Measurements from ENCODE around the gene BCORL1. TPM values are rescaled to one million over a fixed set of nuclear protein-coding genes. Genes with fewer than 3 reads are reported as not detected.

BCORL1 gene
- total and polyA plus RNA-seq, 2 donors (not counting 1 experiment from before 2014, with no cell fraction given), result 1.9 to 14.3 TPM

DNA sequence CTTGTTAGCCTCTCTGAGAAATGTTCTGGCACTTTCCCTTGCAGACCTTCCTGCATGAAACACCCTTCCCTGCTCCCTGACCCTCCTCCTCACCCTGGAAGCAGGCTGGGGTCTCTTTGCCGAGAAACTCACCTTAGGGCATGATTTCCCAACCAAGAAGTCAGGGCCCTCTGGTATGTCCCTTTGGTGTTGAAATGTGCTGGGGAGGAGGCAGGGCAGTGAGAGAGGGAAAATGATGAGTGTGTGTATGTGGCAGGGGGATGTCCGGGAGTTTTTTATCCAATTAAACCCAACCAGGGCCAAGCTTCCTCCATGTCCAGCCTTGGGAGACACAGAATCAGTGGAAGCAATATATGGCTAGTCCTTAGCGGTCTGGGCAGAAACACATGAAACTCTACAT, 122.8 kb downstream of the BCORL1 start:
- Histone ChIP-seq H3K27ac (ENCODE audit: low read length in 2 of 2) (peak overlapping the region in 1 of 2 donors; percentile 30), H3K79me2 (ENCODE audit: control insufficient read depth, insufficient read depth, low read length) (peaks cover 99% of the 10 kb centered on the region), H3K4me3 (ENCODE audit: control extremely low read depth in 1 of 5, extremely low read depth in 1 of 5, insufficient read depth in 1 of 5, low read depth in 2 of 5, low read length in 4 of 5) (no peak overlapping the region), H3K27me3 (replicated peaks in 1 of 4; ENCODE audit: control extremely low read depth in 1 of 4, control insufficient read depth in 3 of 4, insufficient read depth in 4 of 4, low read length in 3 of 4) (no peaks in the 10 kb centered on the region), H2AFZ (ENCODE audit: insufficient read depth, low read depth, low read length, poor library complexity, severe bottlenecking) (no peak overlapping the region), H3K9ac (ENCODE audit: low read length) (no peak overlapping the region), H3K36me3 (replicated peaks in 1 of 2; ENCODE audit: control extremely low read depth in 1 of 2, control insufficient read depth in 1 of 2, extremely low read depth in 1 of 2, insufficient read depth in 2 of 2, low read length in 1 of 2) (no peaks in the 10 kb centered on the region), H4K20me1 (ENCODE audit: control insufficient read depth, insufficient read depth, low read length, poor library complexity, severe bottlenecking) (peaks cover 44% of the 10 kb centered on the region), H3K4me1 (ENCODE audit: control insufficient read depth in 2 of 2, insufficient read depth in 2 of 2, low read length in 2 of 2) (peaks cover 22 to 37% of the 10 kb centered on the region in 2 donors), H3K4me2 (replicated peaks; ENCODE audit: low read depth, low read length, poor library complexity, severe bottlenecking) (no peak overlapping the region), H3K9me3 (ENCODE audit: control extremely low read depth in 1 of 3, control insufficient read depth in 2 of 3, insufficient read depth in 1 of 3, low read length in 2 of 3) (no peaks in the 10 kb centered on the region)
- intact Hi-C loops (cut with micrococcal nuclease), result no loop called here
- Mint-ChIP-seq H3K9me3 (ENCODE audit: insufficient read depth) (no peaks in the 10 kb centered on the region), H3K27ac (peak overlapping the region; percentile 38), H3K27me3 (no peaks in the 10 kb centered on the region), H3K4me1 (peaks cover 61% of the 10 kb centered on the region), H3K4me3 (peak overlapping the region; percentile 13)
- ChIA-PET POLR2A (no interaction called here), CTCF (interaction anchor here (0.6 to 1.8 kb wide), 2 partner anchors 9 to 108 kb away, joined by 4 to 5 read pairs; no protein-coding TSS in a partner anchor)
- WGBS (ENCODE audit: insufficient coverage), result no CpG with 5 or more reads among the region's 3 CpGs
- no peak for TF ChIP-seq EZH2 (IDR thresholded peaks at IDR 0.05; ENCODE audit: borderline replicate concordance, insufficient read depth, low read depth, low read length, poor library complexity, severe bottlenecking)
- TF ChIP-seq, protein P1, sequence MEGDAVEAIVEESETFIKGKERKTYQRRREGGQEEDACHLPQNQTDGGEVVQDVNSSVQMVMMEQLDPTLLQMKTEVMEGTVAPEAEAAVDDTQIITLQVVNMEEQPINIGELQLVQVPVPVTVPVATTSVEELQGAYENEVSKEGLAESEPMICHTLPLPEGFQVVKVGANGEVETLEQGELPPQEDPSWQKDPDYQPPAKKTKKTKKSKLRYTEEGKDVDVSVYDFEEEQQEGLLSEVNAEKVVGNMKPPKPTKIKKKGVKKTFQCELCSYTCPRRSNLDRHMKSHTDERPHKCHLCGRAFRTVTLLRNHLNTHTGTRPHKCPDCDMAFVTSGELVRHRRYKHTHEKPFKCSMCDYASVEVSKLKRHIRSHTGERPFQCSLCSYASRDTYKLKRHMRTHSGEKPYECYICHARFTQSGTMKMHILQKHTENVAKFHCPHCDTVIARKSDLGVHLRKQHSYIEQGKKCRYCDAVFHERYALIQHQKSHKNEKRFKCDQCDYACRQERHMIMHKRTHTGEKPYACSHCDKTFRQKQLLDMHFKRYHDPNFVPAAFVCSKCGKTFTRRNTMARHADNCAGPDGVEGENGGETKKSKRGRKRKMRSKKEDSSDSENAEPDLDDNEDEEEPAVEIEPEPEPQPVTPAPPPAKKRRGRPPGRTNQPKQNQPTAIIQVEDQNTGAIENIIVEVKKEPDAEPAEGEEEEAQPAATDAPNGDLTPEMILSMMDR (IDR thresholded peaks at IDR 0.05), result no peak
- ATAC-seq (ENCODE audit: low read depth) (no peak), DNase-seq (no peak)

DNA sequence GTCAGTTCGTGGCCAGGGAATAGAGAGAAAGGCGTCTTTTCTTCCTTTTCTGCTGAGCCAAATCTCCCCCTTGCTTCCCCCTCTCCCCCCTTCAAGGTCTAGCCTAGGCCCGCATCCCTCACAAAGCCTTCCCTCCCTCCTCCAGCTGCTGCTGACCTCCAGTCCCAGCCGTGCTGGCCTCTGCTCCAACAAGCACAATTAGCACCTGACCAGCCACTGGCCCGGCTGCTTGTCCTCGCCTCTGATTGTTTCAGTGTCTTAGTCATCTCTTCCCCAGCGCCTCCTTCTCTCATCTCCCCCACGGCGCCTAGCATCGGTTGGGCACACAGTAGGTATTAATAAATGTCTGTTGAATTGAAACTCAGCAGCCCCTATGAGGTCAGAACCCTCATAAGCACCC, 123.6 kb downstream of the BCORL1 start:
- peak overlapping the region in 1 of 2 donors; percentile 30 for H3K27ac ChIP-seq (ENCODE audit: low read length in 2 of 2)
- H3K4me2 ChIP-seq (replicated peaks; ENCODE audit: low read depth, low read length, poor library complexity, severe bottlenecking), result no peak overlapping the region
- H3K4me3 Mint-ChIP-seq, result no peak overlapping the region
- no peaks in the 10 kb centered on the region for H3K9me3 Mint-ChIP-seq (ENCODE audit: insufficient read depth)
- intact Hi-C loops (cut with micrococcal nuclease), result no loop called here
- H3K27ac Mint-ChIP-seq, result peak overlapping the region; percentile 65
- H3K36me3 ChIP-seq (replicated peaks in 1 of 2; ENCODE audit: control extremely low read depth in 1 of 2, control insufficient read depth in 1 of 2, extremely low read depth in 1 of 2, insufficient read depth in 2 of 2, low read length in 1 of 2), result no peaks in the 10 kb centered on the region
- H3K9ac ChIP-seq (ENCODE audit: low read length), result no peak overlapping the region
- peaks cover 53% of the 10 kb centered on the region for H3K4me1 Mint-ChIP-seq
- peaks cover 22 to 34% of the 10 kb centered on the region in 2 donors for H3K4me1 ChIP-seq (ENCODE audit: control insufficient read depth in 2 of 2, insufficient read depth in 2 of 2, low read length in 2 of 2)
- 100% methylated on average over 1 of the region's 10 CpGs for WGBS (ENCODE audit: insufficient coverage)
- H2AFZ ChIP-seq (ENCODE audit: insufficient read depth, low read depth, low read length, poor library complexity, severe bottlenecking), result no peak overlapping the region
- no peak for DNase-seq
- no peak overlapping the region for H3K4me3 ChIP-seq (ENCODE audit: control extremely low read depth in 1 of 5, extremely low read depth in 1 of 5, insufficient read depth in 1 of 5, low read depth in 2 of 5, low read length in 4 of 5)
- TF ChIP-seq, protein P1 (IDR thresholded peaks at IDR 0.05), result no peak
- TF ChIP-seq EZH2 (IDR thresholded peaks at IDR 0.05; ENCODE audit: borderline replicate concordance, insufficient read depth, low read depth, low read length, poor library complexity, severe bottlenecking), result no peak
- CTCF ChIA-PET, result interaction anchor here (0.9 to 1.8 kb wide), 3 partner anchors 10 to 21 kb away, joined by 3 to 5 read pairs (median 3); no protein-coding TSS in a partner anchor
- no peak for ATAC-seq (ENCODE audit: low read depth)
- H4K20me1 ChIP-seq (ENCODE audit: control insufficient read depth, insufficient read depth, low read length, poor library complexity, severe bottlenecking), result peaks cover 36% of the 10 kb centered on the region
- peaks cover 90% of the 10 kb centered on the region for H3K79me2 ChIP-seq (ENCODE audit: control insufficient read depth, insufficient read depth, low read length)
- H3K27me3 ChIP-seq (replicated peaks in 1 of 4; ENCODE audit: control extremely low read depth in 1 of 4, control insufficient read depth in 3 of 4, insufficient read depth in 4 of 4, low read length in 3 of 4), result no peaks in the 10 kb centered on the region
- POLR2A ChIA-PET, result no interaction called here
- H3K9me3 ChIP-seq (ENCODE audit: control extremely low read depth in 1 of 3, control insufficient read depth in 2 of 3, insufficient read depth in 1 of 3, low read length in 2 of 3), result no peaks in the 10 kb centered on the region
- H3K27me3 Mint-ChIP-seq, result no peaks in the 10 kb centered on the region

Other genes with a start within 250 kb of the BCORL1 start
- gene XPNPEP2, start 243.7 kb upstream of the BCORL1 start, total RNA-seq, result 0.29 TPM in 1 of 2 replicates, not detected in the other
- gene XPNPEP2, start 243.7 kb upstream of the BCORL1 start, polyA plus RNA-seq, result 0.14 and 0.31 TPM in 2 replicates
- gene SASH3, start 202.7 kb upstream of the BCORL1 start, total RNA-seq, result 240 and 264 TPM in 2 replicates
- gene SASH3, start 202.7 kb upstream of the BCORL1 start, polyA plus RNA-seq, result 224 and 291 TPM in 2 replicates
- gene ZDHHC9, start 138.7 kb upstream of the BCORL1 start, total RNA-seq, result 4.5 and 6.1 TPM in 2 replicates
- gene ZDHHC9, start 138.7 kb upstream of the BCORL1 start, polyA plus RNA-seq, result 1.3 and 2.4 TPM in 2 replicates
- 21.5 and 23.0 TPM in 2 replicates for gene UTP14A, start 76.5 kb upstream of the BCORL1 start, total RNA-seq
- 6.0 and 8.1 TPM in 2 replicates for gene UTP14A, start 76.5 kb upstream of the BCORL1 start, polyA plus RNA-seq
- gene ELF4, start 127.9 kb downstream of the BCORL1 start, total RNA-seq, result 26.3 and 26.5 TPM in 2 replicates
- 24.7 and 25.1 TPM in 2 replicates for gene ELF4, start 127.9 kb downstream of the BCORL1 start, polyA plus RNA-seq
- gene AIFM1, start 183.2 kb downstream of the BCORL1 start, total RNA-seq, result 14.8 and 15.9 TPM in 2 replicates
- gene AIFM1, start 183.2 kb downstream of the BCORL1 start, polyA plus RNA-seq, result 11.4 and 14.8 TPM in 2 replicates
- 2.2 and 2.4 TPM in 2 replicates for gene RAB33A, start 189.3 kb downstream of the BCORL1 start, total RNA-seq
- 1.5 and 5.4 TPM in 2 replicates for gene RAB33A, start 189.3 kb downstream of the BCORL1 start, polyA plus RNA-seq

All from B cell (primary cell).